HG03097 (cell line): ENCODE results near the gene ENAM.
"Not testable (repeated sequence)": the region's sequence is repeated elsewhere in the genome, so short reads cannot be mapped to it uniquely, and the experiment has no call there.

Experiments
- ATAC-seq: cut with Tn5 transposase; IDR thresholded peaks from one replicate; pipeline ENCODE4 v1.9.1; 2021; ENCODE audit not compliant: unreplicated experiment, low FRiP score

ENAM gene

DNA sequence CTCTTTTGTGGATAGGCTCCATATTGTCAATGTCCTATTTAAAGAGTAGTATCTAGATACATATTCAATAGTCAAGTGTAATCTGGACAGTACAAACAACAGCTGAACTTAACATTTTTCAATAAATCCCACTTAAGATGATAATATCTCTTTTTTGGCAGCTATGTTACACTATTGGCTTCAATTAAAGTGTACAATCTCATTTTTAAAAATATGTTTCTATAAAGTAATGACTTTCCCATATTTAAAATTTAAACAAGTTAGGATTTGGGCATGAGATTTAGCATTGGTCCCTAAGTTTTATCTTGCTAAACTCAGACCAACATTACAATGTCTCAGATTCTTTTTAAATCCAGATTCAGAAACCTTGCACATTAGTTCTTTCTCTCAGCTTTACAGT lies 45.6 kb downstream of the ENAM start:
- ATAC-seq, result no peak

DNA sequence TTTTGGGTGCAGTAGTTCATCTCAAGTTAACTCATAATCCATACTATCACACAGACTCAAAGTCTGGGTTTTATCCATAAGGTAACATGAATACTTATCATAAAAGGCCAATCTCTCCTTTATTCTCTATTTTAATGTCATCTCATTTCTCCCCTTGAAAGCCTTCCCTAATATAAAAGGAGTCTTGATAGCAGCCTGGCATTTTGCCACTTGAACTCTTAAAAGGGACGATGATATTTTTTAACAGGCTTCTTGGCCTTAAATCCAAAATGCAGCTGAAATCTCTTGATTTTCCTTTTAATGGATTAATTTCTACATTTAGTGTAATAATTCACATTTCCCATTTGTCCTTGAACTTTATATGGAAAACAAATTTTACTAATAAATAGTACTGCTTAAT lies 46.2 kb downstream of the ENAM start:
- ATAC-seq, result no peak

DNA sequence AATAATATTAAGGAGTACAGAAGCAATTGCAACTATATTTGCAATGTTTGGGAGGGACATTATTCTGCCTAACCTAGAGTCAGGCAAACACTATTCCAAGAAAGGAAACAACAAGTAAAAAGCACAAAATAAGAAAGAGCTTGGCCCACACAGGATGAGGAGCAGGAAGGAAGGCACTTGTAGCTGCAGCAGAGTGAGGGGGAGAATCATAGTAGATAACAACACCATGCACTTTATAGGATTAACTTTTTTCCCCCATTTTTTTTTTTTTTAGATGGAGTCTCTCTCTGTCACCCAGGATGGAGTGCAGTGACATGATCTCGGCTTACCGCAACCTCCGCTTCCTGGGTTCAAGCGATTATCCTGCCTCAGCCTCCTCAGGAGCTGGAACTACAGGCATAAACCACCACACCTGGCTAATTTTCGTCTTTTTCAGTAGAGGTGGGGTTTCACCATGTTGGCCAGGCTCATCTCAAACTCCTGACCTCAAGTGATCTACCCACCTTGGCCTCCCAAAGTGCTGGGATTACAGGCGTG lies 48.1 kb downstream of the ENAM start:
- ATAC-seq, result no peak

DNA sequence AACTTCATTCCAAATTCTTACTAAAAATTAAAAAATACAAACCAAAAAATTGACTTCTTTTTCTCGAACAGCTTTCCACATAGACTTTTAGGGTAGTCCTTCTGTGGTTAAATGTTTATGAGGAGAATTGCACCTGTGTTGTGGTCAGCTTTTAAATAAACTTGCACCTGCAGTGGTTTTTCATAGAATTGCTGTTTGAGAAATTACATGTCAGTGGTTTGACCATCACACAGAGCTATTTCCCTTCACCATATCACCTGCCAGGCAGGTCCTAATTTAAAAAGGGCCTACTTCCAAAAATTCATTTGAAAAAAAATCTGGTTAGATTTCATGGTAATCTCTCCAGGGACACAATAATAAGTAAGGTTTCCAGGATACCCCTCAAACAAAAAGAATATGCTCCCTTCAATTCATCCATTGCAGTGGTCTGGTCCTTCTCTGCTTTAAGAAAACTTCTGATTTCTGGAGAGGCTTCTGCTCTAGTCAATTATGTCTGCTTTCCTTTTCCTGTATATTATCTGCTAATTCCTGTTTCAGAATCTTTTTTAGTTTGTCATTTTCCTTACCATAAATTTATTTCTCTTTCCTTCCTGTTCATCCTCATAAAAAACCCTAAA lies 49.9 kb downstream of the ENAM start:
- ATAC-seq, result peak; percentile 72

DNA sequence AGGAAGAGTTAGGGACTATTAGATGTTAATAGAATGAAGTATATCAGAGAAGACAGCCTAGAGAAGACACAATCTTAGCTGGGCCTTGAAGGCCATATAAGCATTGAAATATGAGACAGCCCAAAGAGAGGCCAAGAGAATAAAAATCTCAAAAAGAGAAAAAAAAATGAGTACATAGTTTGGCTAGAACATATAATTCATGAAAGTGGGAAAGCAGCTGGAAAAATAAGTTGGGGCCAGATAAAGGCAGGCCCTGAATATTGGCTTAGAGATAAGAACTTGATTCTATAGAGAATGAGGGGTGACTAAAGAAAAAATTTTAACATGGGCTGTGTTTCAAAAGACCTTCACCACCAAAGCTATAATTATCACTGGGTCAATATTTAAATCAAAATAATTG lies 52.4 kb downstream of the ENAM start:
- no peak for ATAC-seq

DNA sequence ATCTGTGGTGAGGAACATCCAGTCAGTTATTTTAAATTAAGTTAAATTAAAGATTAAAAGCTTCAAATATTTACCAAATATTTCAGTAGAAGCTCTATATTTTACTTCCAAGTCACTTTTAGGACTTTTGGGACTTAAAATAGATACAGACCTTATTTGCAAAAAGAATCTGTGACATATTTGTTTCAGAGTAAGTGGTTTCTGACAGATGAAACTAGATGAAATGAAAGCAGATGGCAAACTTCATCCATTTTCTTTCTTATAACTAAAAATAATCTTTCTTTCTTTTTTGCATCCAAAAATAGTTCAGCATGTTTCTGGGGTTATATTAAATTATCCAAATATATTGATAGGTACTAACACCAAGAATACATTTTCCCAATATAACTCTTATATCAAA lies 53.2 kb downstream of the ENAM start:
- no peak for ATAC-seq

DNA sequence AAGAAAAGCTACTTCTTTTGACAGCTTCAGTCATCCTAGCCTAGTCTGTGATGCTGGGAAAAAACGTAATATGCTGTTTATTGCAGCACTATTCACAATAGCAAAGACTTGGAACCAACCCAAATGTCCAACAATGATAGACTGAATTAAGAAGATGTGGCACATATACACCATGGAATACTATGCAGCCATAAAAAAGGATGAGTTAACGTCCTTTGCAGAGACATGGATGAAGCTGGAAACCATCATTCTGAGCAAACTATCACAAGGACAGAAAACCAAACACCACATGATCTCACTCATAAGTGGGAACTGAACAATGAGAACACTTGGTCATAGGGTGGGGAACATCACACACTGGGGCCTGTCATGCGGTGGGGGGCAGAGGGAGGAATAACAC lies 53.6 kb downstream of the ENAM start:
- ATAC-seq, result not testable (repeated sequence)

DNA sequence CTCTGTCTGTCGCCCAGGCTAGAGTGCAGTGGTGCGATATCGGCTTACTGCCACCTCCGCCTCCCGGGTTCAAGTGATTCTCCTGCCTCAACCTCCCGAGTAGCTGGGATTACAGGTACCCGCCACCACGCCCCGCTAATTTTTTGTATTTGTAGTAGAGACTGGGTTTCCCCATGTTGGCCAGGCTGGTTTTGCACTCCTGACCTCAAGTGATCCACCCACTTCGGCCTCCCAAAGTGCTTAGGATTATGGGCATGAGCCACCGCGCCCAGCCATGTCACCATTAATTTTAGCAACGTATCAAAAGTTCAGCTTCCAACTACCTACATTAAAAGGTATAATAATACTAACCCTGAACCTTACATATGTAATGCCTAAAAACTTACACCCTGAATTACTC lies 58.8 kb downstream of the ENAM start:
- ATAC-seq, result no peak

DNA sequence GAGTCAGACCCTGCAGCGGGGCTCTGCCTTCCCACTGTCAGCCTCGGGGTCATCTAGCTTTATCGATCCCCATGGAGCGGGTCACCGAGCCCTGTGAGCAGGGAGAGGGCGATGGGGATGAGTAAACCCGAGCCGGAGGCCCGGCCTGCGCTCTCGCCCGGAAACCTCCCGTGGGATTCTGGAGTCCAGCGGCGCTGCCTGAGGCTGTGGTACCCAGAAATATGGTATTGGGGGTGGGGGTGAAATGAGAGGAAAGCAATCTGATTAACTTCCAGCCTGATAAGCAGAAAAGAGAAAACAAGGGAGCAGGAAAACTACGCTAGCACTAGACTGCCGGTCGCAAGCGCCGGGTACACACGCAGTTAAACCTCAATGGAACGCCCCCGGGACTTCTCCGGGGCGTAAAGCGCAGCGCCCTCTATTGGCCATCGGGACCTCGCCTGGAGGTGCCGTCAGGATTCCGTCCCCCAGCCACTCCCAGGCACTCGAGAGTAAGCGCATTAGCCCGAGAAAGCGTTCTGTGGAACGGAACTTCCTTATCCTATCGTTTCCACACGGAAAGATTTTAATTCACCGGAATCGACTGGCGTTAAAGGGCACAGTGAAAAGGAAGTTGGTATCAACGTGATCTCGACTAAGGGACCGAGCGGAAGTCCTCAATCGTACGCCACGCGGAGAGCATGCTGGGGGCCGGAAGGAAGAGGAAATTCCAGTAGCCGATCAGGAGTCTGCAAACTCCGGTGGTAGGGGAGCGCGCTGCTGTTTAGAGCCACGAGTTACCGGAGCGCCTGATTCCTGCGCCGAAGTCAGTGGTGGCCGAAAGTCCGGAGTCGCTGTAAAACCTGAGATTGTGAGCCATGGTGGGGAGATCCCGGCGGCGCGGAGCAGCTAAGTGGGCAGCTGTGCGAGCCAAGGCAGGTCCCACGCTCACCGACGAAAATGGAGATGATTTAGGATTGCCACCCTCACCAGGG lies 59.6 kb downstream of the ENAM start, which contains the start of gene UTP3:
Gene UTP3 (plus strand): TSS at position 712 of the 974 bp plus-strand sequence. CDS start 146 bp downstream, at position 858.
- ATAC-seq, result peak; percentile 91

DNA sequence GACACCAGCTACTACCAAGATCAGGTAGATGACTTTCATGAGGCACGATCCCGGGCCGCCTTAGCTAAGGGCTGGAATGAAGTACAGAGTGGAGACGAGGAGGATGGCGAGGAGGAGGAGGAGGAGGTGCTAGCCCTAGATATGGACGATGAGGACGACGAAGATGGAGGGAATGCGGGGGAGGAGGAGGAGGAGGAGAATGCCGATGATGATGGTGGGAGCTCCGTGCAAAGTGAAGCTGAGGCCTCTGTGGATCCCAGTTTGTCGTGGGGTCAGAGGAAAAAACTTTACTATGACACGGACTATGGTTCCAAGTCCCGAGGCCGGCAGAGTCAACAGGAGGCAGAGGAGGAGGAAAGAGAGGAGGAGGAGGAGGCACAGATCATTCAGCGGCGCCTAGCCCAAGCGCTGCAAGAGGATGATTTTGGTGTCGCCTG lies 60.3 kb downstream of the ENAM start:
- ATAC-seq, result peak; percentile 1

DNA sequence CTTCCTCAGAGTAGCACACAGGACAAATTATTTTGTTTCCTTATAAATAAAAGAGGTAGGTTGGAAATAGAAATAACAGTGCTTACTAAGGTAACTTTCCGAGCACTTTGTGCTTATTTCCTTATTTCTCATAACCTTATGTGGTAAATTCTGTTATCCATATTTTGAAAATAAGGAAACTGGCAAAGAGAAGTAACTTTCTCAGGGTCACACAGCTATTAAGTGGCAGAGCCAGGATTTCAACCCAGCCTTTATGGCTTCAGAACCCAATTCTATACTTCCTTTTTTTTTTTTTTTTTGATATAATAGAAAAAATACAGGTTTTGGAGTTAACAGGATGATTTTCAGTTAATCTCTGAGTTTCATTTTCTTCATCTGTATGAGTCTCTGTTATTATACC lies 63.1 kb downstream of the ENAM start:
- ATAC-seq, result no peak

DNA sequence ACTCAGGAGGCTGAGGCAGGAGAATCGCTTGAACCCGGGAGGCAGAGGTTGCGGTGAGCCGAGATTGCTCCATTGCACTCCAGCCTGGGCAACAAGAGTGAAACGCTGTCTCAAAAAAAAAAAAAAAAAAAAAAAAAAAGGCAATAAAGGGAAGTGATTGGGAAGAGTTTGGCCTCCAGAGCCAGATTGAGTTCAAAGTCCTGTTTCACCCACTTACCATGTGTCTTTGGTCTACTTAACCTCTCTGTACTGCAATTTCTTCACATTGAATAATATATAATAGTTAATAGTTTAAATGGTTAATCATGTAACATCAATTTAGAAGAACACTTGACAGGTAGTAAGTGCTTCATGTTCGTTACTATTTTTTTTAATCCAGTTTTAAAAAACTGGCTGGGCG lies 66.1 kb downstream of the ENAM start:
- ATAC-seq, result not testable (repeated sequence)
